HCT116 (cell line): ENCODE measurements around the gene ABTB2. TPM values are rescaled to one million over a fixed set of nuclear protein-coding genes. Genes with fewer than 3 reads are reported as not detected.

ENCODE experiments used
- ATAC-seq: fragments of 200-7000 bp; cut with Tn5 transposase; 2 replicates; pipeline ENCODE4 v1.9.1; 2020; ENCODE audit warnings: mild to moderate bottlenecking, moderate library complexity
- BruUV-seq: library from RNA; stranded (reverse); fragments of 400-500 nt; replicated peaks from 2 replicates; lab custom pipeline; 2021; lab: Mats Ljungman, UMichigan
- CTCF ChIA-PET: fragments of 300-600 bp; sonication (Branson Sonifier 250); formaldehyde crosslinking; loops from one replicate; lab custom pipeline; 2021; ENCODE audit warnings: antibody characterized with exemption; lab: Charles Lee
- POLR2A ChIA-PET: fragments of 300-600, 350-600 bp; sonication (Branson Sonifier 250); formaldehyde crosslinking; loops from one replicate; lab custom pipeline; 2021; ENCODE audit warnings: antibody characterized with exemption; lab: Charles Lee
- RAD21 ChIA-PET, 2 experiments: fragments of 300-600 bp; sonication (Branson Sonifier 250); formaldehyde crosslinking; loops; one replicate each; lab custom pipeline; 2023; ENCODE audit warnings: low total read pairs in 2 of 2; ENCODE audit not compliant: uncharacterized antibody in 2 of 2, unreplicated experiment in 2 of 2, low non-redundant PET in 1 of 2; lab: Charles Lee
- DNase-seq: peaks from one replicate; pipeline ENCODE4 v3.0.0-alpha.2; 2010; ENCODE audit warnings: low read depth, low spot score
- H2AFZ ChIP-seq: fragments of 200-600 bp; shearing (Covaris generic), sonication (generic); 2 replicates; pipeline ENCODE4 v1.6.1; 2017; ENCODE audit warnings: low read depth, mixed run types, mixed read lengths, antibody characterized with exemption, low read length; ENCODE audit not compliant: poor library complexity, severe bottlenecking
- H3K27ac ChIP-seq: 2 replicates; pipeline ENCODE4 v1.5.1; 2012; ENCODE audit warnings: low read depth, low read length
- H3K27me3 ChIP-seq: fragments of 200-600 bp; sonication (generic); 2 replicates; pipeline ENCODE4 v1.6.1; 2016; ENCODE audit warnings: mixed run types, low read length, mixed read lengths; ENCODE audit not compliant: insufficient read depth
- H3K36me3 ChIP-seq, 2 experiments: fragments of 200-500 bp in 1 of 2; fragments of 200-600 bp in 1 of 2; sonication (Bioruptor generic) in 1 of 2; sonication (generic) in 1 of 2; 2 replicates each; pipeline versions ENCODE4 v1.5.1 to v1.6.1; 2014 to 2016; ENCODE audit warnings: low read length in 2 of 2, inconsistent platforms in 1 of 2, mixed read lengths in 1 of 2, mixed run types in 1 of 2; ENCODE audit not compliant: insufficient read depth in 2 of 2, control insufficient read depth in 1 of 2
- H3K4me1 ChIP-seq, 2 experiments: fragments of 200-600 bp in 1 of 2; sonication (generic) in 1 of 2; 2 replicates each; pipeline versions ENCODE4 v1.5.1 to v1.6.1; 2012 to 2017; ENCODE audit warnings: low read length in 2 of 2, inconsistent platforms in 1 of 2, mild to moderate bottlenecking in 1 of 2, mixed read lengths in 1 of 2, mixed run types in 1 of 2, moderate library complexity in 1 of 2; ENCODE audit not compliant: insufficient read depth in 2 of 2, control insufficient read depth in 1 of 2
- H3K4me2 ChIP-seq: fragments of 200-600 bp; sonication (generic); 2 replicates; pipeline ENCODE4 v1.6.1; 2017; ENCODE audit warnings: mixed run types, low read length, mixed read lengths
- H3K4me3 ChIP-seq, 2 experiments: fragments of 200-600 bp in 1 of 2; sonication (generic) in 1 of 2; replicated peaks in 1 of 2; 2 replicates each; pipeline ENCODE4 v1.5.1; 2011 to 2016; ENCODE audit warnings: low read length in 2 of 2, control low read depth in 1 of 2, low read depth in 1 of 2, mild to moderate bottlenecking in 1 of 2, mixed read lengths in 1 of 2, mixed run types in 1 of 2
- H3K79me2 ChIP-seq: fragments of 200-600 bp; sonication (generic); 2 replicates; pipeline ENCODE4 v1.6.1; 2017; ENCODE audit warnings: mild to moderate bottlenecking, mixed run types, low read length, moderate library complexity, mixed read lengths; ENCODE audit not compliant: insufficient read depth
- H3K9ac ChIP-seq: fragments of 200-600 bp; sonication (generic); 2 replicates; pipeline ENCODE4 v1.6.1; 2016; ENCODE audit warnings: low read length, mixed read lengths
- H3K9me2 ChIP-seq: fragments of 200-600 bp; sonication (generic), shearing (Covaris generic); 2 replicates; pipeline ENCODE4 v1.6.1; 2017; ENCODE audit warnings: mixed run types, mild to moderate bottlenecking, moderate library complexity; ENCODE audit not compliant: insufficient read depth
- H3K9me3 ChIP-seq, 2 experiments: fragments of 200-500 bp in 1 of 2; fragments of 200-600 bp in 1 of 2; sonication (Bioruptor generic) in 1 of 2; sonication (generic) in 1 of 2; 2 replicates each; pipeline ENCODE4 v1.6.1; 2014 to 2017; ENCODE audit warnings: low read length in 2 of 2, mixed read lengths in 2 of 2, inconsistent platforms in 1 of 2, low read depth in 1 of 2, mild to moderate bottlenecking in 1 of 2, mixed run types in 1 of 2, moderate library complexity in 1 of 2; ENCODE audit not compliant: control insufficient read depth in 1 of 2, insufficient read depth in 1 of 2
- H4K20me1 ChIP-seq: fragments of 200-600 bp; sonication (generic), shearing (Covaris generic); 2 replicates; pipeline ENCODE4 v1.6.1; 2017; ENCODE audit warnings: mixed run types, mild to moderate bottlenecking, moderate library complexity; ENCODE audit not compliant: insufficient read depth
- CBX3 ChIP-seq: IDR thresholded peaks from 2 replicates; pipeline ENCODE4 v1.6.1; 2012; ENCODE audit warnings: low read depth
- CEBPB ChIP-seq: IDR thresholded peaks from 2 replicates; pipeline ENCODE4 v1.6.1; 2012; ENCODE audit warnings: low read depth
- CTCF ChIP-seq, 3 experiments: fragments of 200-600 bp in 1 of 3; sonication (generic) in 1 of 3; IDR thresholded peaks in 2 of 3; conservative IDR thresholded peaks in 1 of 3; 2 replicates each; pipeline ENCODE4 v1.5.1; 2012 to 2017; ENCODE audit warnings: low read depth in 2 of 3, low read length in 2 of 3, antibody characterized with exemption in 1 of 3, borderline replicate concordance in 1 of 3, control low read depth in 1 of 3, mild to moderate bottlenecking in 1 of 3, mixed read lengths in 1 of 3, mixed run types in 1 of 3, moderate library complexity in 1 of 3; ENCODE audit not compliant: insufficient read depth in 1 of 3
- EGR1 ChIP-seq: IDR thresholded peaks from 2 replicates; pipeline ENCODE4 v1.6.1; 2012; ENCODE audit warnings: low read depth
- EZH2 ChIP-seq: fragments of 200-600 bp; sonication (generic); IDR thresholded peaks from 2 replicates; pipeline ENCODE4 v1.6.1; 2017; ENCODE audit warnings: antibody characterized with exemption, mixed run types
- FOSL1 ChIP-seq: IDR thresholded peaks from 2 replicates; pipeline ENCODE4 v1.6.1; 2012; ENCODE audit warnings: low read depth
- JUND ChIP-seq: IDR thresholded peaks from 2 replicates; pipeline ENCODE4 v1.6.1; 2012
- MAX ChIP-seq: IDR thresholded peaks from 2 replicates; pipeline ENCODE4 v1.6.1; 2012
- POLR2AphosphoS5 ChIP-seq: IDR thresholded peaks from 2 replicates; pipeline ENCODE4 v1.6.1; 2011; ENCODE audit warnings: mild to moderate bottlenecking, low read depth, low read length, moderate library complexity
- RAD21 ChIP-seq: IDR thresholded peaks from 2 replicates; pipeline ENCODE4 v1.6.1; 2012; ENCODE audit warnings: low read depth, mild to moderate bottlenecking
- SIN3A ChIP-seq: IDR thresholded peaks from 2 replicates; pipeline ENCODE4 v1.6.1; 2012; ENCODE audit warnings: low read depth
- SP1 ChIP-seq: IDR thresholded peaks from 2 replicates; pipeline ENCODE4 v1.6.1; 2012; ENCODE audit warnings: low read depth
- SRF ChIP-seq: IDR thresholded peaks from 2 replicates; pipeline ENCODE4 v1.6.1; 2012; ENCODE audit warnings: low read depth
- TCF7L2 ChIP-seq: IDR thresholded peaks from 2 replicates; pipeline ENCODE4 v1.7.0; 2011; ENCODE audit warnings: borderline replicate concordance, inconsistent platforms; ENCODE audit not compliant: insufficient read depth, insufficient read length; ENCODE audit errors: extremely low read depth
- intact Hi-C: fragments of 100-400 bp; cut with micrococcal nuclease; formaldehyde crosslinking; loops from 2 replicates; pipeline ENCODE4 v1.10.0; 2022
- total RNA-seq: library from RNA; stranded (reverse); gene quantifications from one replicate; pipeline ENCODE4 v1.2.1, GENCODE V29; 2021; ENCODE audit not compliant: unreplicated experiment
- TF ChIP-seq, protein P1 (sequence below): IDR thresholded peaks from 2 replicates; pipeline ENCODE4 v1.6.1; 2012; ENCODE audit warnings: low read depth
- TF ChIP-seq, protein P2 (sequence below): IDR thresholded peaks from 2 replicates; pipeline ENCODE4 v1.6.1; 2011; ENCODE audit warnings: mild to moderate bottlenecking, low read length, moderate library complexity; ENCODE audit not compliant: insufficient replicate concordance; ENCODE audit errors: extremely low read depth

The ABTB2 gene
- total RNA-seq, 1 experiment from 2014 or later = 6.8 TPM

GRCh38 chr11:34274712-34275398 lies 83.0 kb downstream of the ABTB2 start:
- CTCF ChIA-PET = interaction anchor here (1.2 to 2.7 kb wide), 2 partner anchors 12 to 101 kb away, joined by 3 to 6 read pairs; no protein-coding TSS in a partner anchor
- Histone ChIP-seq H3K79me2 (no peaks in the 10 kb centered on the region), H3K36me3 (no peaks in the 10 kb centered on the region), H3K4me1 (peaks cover 17 to 26% of the 10 kb centered on the region in 2 experiments), H3K9me3 (no peaks in the 10 kb centered on the region), H3K27ac (peak overlapping the region; percentile 56), H3K4me2 (peak overlapping the region; percentile 75), H3K9ac (peak overlapping the region; percentile 56), H2AFZ (no peak overlapping the region), H3K9me2 (no peaks in the 10 kb centered on the region), H3K27me3 (no peaks in the 10 kb centered on the region), H3K4me3 (peak overlapping the region in 1 of 2 experiments; percentile 25; a peak in 2 of 4 replicates), H4K20me1 (no peaks in the 10 kb centered on the region)
- peak; percentile 39 for TF ChIP-seq RAD21
- TF ChIP-seq SRF = no peak; the same call in 1 of the 2 replicates
- TF ChIP-seq SP1 = peak; percentile 90
- no peak; the same call in 1 of the 2 replicates for TF ChIP-seq POLR2AphosphoS5
- no peak for TF ChIP-seq EZH2
- peak; percentile 87 for TF ChIP-seq JUND
- peak; percentile 70; the same call in 1 of the 2 replicates for TF ChIP-seq SIN3A
- no peak for TF ChIP-seq CTCF (IDR thresholded peaks at IDR 0.05 in 2 of 3, conservative IDR thresholded peaks at IDR 0.05 in 1 of 3; ENCODE audit: borderline replicate concordance in 1 of 3, insufficient read depth in 1 of 3, low read depth in 2 of 3, low read length in 2 of 3)
- TF ChIP-seq FOSL1 = peak; percentile 85
- TF ChIP-seq TCF7L2 = no peak
- peak; percentile 59 for TF ChIP-seq MAX
- no peak for TF ChIP-seq EGR1
- TF ChIP-seq, protein P1, sequence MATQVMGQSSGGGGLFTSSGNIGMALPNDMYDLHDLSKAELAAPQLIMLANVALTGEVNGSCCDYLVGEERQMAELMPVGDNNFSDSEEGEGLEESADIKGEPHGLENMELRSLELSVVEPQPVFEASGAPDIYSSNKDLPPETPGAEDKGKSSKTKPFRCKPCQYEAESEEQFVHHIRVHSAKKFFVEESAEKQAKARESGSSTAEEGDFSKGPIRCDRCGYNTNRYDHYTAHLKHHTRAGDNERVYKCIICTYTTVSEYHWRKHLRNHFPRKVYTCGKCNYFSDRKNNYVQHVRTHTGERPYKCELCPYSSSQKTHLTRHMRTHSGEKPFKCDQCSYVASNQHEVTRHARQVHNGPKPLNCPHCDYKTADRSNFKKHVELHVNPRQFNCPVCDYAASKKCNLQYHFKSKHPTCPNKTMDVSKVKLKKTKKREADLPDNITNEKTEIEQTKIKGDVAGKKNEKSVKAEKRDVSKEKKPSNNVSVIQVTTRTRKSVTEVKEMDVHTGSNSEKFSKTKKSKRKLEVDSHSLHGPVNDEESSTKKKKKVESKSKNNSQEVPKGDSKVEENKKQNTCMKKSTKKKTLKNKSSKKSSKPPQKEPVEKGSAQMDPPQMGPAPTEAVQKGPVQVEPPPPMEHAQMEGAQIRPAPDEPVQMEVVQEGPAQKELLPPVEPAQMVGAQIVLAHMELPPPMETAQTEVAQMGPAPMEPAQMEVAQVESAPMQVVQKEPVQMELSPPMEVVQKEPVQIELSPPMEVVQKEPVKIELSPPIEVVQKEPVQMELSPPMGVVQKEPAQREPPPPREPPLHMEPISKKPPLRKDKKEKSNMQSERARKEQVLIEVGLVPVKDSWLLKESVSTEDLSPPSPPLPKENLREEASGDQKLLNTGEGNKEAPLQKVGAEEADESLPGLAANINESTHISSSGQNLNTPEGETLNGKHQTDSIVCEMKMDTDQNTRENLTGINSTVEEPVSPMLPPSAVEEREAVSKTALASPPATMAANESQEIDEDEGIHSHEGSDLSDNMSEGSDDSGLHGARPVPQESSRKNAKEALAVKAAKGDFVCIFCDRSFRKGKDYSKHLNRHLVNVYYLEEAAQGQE = no peak
- TF ChIP-seq, protein P2, sequence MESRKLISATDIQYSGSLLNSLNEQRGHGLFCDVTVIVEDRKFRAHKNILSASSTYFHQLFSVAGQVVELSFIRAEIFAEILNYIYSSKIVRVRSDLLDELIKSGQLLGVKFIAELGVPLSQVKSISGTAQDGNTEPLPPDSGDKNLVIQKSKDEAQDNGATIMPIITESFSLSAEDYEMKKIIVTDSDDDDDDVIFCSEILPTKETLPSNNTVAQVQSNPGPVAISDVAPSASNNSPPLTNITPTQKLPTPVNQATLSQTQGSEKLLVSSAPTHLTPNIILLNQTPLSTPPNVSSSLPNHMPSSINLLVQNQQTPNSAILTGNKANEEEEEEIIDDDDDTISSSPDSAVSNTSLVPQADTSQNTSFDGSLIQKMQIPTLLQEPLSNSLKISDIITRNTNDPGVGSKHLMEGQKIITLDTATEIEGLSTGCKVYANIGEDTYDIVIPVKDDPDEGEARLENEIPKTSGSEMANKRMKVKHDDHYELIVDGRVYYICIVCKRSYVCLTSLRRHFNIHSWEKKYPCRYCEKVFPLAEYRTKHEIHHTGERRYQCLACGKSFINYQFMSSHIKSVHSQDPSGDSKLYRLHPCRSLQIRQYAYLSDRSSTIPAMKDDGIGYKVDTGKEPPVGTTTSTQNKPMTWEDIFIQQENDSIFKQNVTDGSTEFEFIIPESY = no peak
- TF ChIP-seq CEBPB = peak; percentile 100
- peak; percentile 79 for TF ChIP-seq CBX3
- DNase-seq (peak; percentile 92), ATAC-seq (peak; percentile 97)
- TSS peak; percentile 48 for BruUV-seq
- POLR2A ChIA-PET = interaction anchor here (1.8 kb wide), 1 partner anchor 11 kb away, joined by 8 read pairs; no protein-coding TSS in a partner anchor
- intact Hi-C loops = no loop called here
- RAD21 ChIA-PET = interaction anchor here in 1 of 2 experiments (0.9 kb wide), 1 partner anchor 12 kb away, joined by 3 read pairs; no protein-coding TSS in a partner anchor
